ENCODE data around the gene IPP.

The IPP gene

DNA sequence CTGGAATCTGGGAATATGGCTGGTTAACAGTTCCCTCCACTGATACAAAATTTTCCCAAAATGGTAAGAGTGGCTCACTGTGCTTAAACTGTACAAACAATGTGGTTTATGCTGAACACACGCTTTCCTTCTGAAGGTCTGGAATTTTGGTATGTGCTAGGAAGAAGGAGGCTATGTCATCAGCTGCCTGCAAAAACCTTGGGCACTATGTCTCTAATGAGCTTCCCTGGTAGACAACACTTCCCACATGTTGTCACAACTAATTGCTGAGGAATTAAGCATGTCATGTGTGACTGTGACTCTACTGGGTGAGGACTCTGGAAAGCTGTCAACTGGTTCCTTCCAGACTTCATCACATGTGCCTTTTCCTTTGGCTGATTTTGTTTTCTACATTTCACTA, 29.2 kb downstream of the IPP start:
- TF ChIP-seq ZBTB7A (IDR thresholded peaks at IDR 0.05; ENCODE audit: low read depth), result no peak
- TF ChIP-seq, protein P1, sequence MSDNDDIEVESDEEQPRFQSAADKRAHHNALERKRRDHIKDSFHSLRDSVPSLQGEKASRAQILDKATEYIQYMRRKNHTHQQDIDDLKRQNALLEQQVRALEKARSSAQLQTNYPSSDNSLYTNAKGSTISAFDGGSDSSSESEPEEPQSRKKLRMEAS (IDR thresholded peaks at IDR 0.05), result no peak

GRCh38 chr1:45718289-45718688, 32.2 kb downstream of the IPP start:
- TF ChIP-seq EP300 (IDR thresholded peaks at IDR 0.05; ENCODE audit: borderline replicate concordance), result no peak

DNA sequence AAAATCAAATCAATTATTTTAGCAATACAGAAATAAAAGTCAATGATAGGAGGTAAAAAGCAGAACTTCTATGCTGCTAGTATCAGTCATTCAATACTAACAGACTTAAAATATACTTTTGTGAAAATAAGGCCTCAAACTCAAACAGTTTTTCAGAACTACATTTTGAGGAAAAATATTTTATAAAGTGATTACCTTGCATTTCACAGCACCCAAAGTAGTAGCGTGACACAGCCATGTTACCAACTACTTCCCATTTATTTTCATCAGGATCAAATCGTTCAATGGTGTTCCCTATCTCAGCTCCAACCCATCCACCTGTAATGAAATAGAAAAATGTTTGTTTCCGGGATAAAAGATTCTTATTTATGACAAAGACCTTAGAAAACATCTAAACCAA, 33.8 kb downstream of the IPP start:
- TF ChIP-seq TEAD4 (IDR thresholded peaks at IDR 0.05), result no peak
- TF ChIP-seq EP300 (IDR thresholded peaks at IDR 0.05; ENCODE audit: borderline replicate concordance), result no peak
- no peak for TF ChIP-seq USF1 (IDR thresholded peaks at IDR 0.05)
- TF ChIP-seq REST (IDR thresholded peaks at IDR 0.05; ENCODE audit: low read depth), result no peak
- no peak for TF ChIP-seq YY1 (IDR thresholded peaks at IDR 0.05; ENCODE audit: low read depth)
- TF ChIP-seq ZBTB7A (IDR thresholded peaks at IDR 0.05; ENCODE audit: low read depth), result no peak
- TF ChIP-seq CEBPB (IDR thresholded peaks at IDR 0.05), result no peak
- no peak for TF ChIP-seq EGR1 (IDR thresholded peaks at IDR 0.05)
- no peak for TF ChIP-seq CREB1 (IDR thresholded peaks at IDR 0.05; ENCODE audit: low read depth)
- no peak for TF ChIP-seq NFIC (IDR thresholded peaks at IDR 0.05)
- no peak for TF ChIP-seq RAD21 (IDR thresholded peaks at IDR 0.05; ENCODE audit: low read depth)
- no peak for TF ChIP-seq FOXM1 (IDR thresholded peaks at IDR 0.05; ENCODE audit: borderline replicate concordance, low read depth)
- TF ChIP-seq TCF12 (IDR thresholded peaks at IDR 0.05; ENCODE audit: low read depth), result no peak
- TF ChIP-seq, protein P1 (IDR thresholded peaks at IDR 0.05), result no peak
- no peak for TF ChIP-seq TAF1 (IDR thresholded peaks at IDR 0.05; ENCODE audit: low read depth)

DNA sequence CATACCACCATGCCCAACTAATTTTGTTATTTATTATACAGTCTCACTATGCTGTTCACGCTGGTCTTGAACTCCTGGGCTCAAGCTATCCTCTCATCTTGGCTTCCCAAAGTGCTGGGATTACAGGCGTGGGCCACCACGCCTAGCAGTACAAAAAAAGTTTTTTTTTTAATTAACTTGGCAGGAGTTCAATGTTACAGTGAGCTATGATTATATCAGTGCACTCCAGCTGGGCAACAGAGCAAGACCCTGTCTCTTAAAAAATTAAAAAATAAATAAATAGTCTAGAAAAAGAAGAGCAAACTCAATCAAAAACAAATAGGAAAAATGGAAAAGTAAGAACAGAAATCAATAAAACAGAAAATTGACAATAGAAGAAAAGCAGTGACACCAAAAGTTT, 36.7 kb downstream of the IPP start:
- TF ChIP-seq USF1 (IDR thresholded peaks at IDR 0.05) (no peak), RAD21 (IDR thresholded peaks at IDR 0.05; ENCODE audit: low read depth) (no peak), REST (IDR thresholded peaks at IDR 0.05; ENCODE audit: low read depth) (no peak), NFIC (IDR thresholded peaks at IDR 0.05) (no peak), CEBPB (IDR thresholded peaks at IDR 0.05) (no peak), EP300 (IDR thresholded peaks at IDR 0.05; ENCODE audit: borderline replicate concordance) (no peak), TAF1 (IDR thresholded peaks at IDR 0.05; ENCODE audit: low read depth) (no peak), FOXM1 (IDR thresholded peaks at IDR 0.05; ENCODE audit: borderline replicate concordance, low read depth) (no peak), YY1 (IDR thresholded peaks at IDR 0.05; ENCODE audit: low read depth) (no peak)
- TF ChIP-seq, protein P1 (IDR thresholded peaks at IDR 0.05), result no peak

DNA sequence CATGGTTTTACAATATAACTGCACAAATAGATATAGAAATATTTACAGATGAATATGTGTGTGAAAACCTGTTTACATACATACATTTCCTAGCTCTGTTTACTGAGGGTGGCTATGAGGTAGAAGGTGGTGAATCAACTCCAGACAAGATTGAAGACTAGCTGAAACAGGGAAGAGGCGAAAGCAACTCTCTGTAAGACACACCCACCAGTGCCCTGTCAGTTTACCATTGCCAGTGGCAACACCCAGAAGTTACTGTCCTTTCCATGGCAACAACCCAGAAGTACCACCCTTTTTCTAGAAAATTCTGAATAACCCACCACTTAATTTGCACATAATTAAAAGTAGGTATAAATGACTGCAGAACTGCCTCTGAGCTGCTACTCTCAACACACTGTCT, 45.8 kb downstream of the IPP start:
- TF ChIP-seq ZBTB7A (IDR thresholded peaks at IDR 0.05; ENCODE audit: low read depth) (no peak), RAD21 (IDR thresholded peaks at IDR 0.05; ENCODE audit: low read depth) (no peak), YY1 (IDR thresholded peaks at IDR 0.05; ENCODE audit: low read depth) (no peak), EP300 (IDR thresholded peaks at IDR 0.05; ENCODE audit: borderline replicate concordance) (no peak), CEBPB (IDR thresholded peaks at IDR 0.05) (no peak), CREB1 (IDR thresholded peaks at IDR 0.05; ENCODE audit: low read depth) (no peak), TCF12 (IDR thresholded peaks at IDR 0.05; ENCODE audit: low read depth) (no peak)

- TF ChIP-seq CREB1 (IDR thresholded peaks at IDR 0.05; ENCODE audit: low read depth) (no peak), USF1 (IDR thresholded peaks at IDR 0.05) (no peak), NFIC (IDR thresholded peaks at IDR 0.05) (no peak)
Observed at GRCh38 chr1:45694823-45695222, 55.6 kb downstream of the IPP start.
